ENCODE results near the gene GBP3.
"Not testable (repeated sequence)": the region's sequence is repeated elsewhere in the genome, so short reads cannot be mapped to it uniquely, and the experiment has no call there.

The GBP3 gene

DNA sequence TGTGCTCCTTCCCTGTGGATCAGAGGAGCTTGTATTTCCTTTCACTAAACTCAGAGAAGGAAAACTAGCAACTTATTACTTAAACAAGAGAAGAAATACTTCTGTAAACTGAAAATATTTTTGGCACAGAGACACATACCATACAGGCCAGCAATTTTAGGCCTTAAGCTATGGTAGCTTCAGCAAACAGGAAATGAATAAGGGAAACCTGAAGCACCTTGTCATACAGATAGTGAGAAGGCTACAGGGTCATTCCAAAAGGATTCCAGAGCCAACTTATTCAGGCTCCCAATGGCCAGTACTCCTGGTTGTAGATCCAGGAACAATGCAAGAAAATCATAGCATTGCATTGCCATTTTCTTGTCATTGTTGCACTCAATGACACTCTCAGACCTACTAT lies 21.2 kb downstream of the GBP3 start:
- Histone ChIP-seq H3K4me3 (ENCODE audit: low read depth, low read length) (no peak overlapping the region), H3K4me1 (ENCODE audit: control insufficient read depth, insufficient read depth, low read length, unreplicated experiment) (peaks cover 6% of the 10 kb centered on the region), H3K79me2 (ENCODE audit: control insufficient read depth, insufficient read depth, low read length, unreplicated experiment) (no peaks in the 10 kb centered on the region), H3K36me3 (ENCODE audit: insufficient read depth, low read length) (peaks cover 27% of the 10 kb centered on the region), H3K27ac (ENCODE audit: low read depth, low read length) (no peak overlapping the region), H3K27me3 (ENCODE audit: insufficient read depth, low read length) (no peaks in the 10 kb centered on the region), H2AFZ (ENCODE audit: low read length, unreplicated experiment) (no peak overlapping the region)

- Histone ChIP-seq H3K4me3 (ENCODE audit: low read depth, low read length) (no peak overlapping the region), H3K4me1 (ENCODE audit: control insufficient read depth, insufficient read depth, low read length, unreplicated experiment) (peaks cover 6% of the 10 kb centered on the region), H3K27ac (ENCODE audit: low read depth, low read length) (no peak overlapping the region), H2AFZ (ENCODE audit: low read length, unreplicated experiment) (no peak overlapping the region), H3K27me3 (ENCODE audit: insufficient read depth, low read length) (no peaks in the 10 kb centered on the region), H3K36me3 (ENCODE audit: insufficient read depth, low read length) (peaks cover 7% of the 10 kb centered on the region; the same call in 1 of the 2 replicates), H3K79me2 (ENCODE audit: control insufficient read depth, insufficient read depth, low read length, unreplicated experiment) (no peaks in the 10 kb centered on the region)
These were observed 23.9 kb downstream of the GBP3 start for GRCh38 chr1:88998716-88999115.

DNA sequence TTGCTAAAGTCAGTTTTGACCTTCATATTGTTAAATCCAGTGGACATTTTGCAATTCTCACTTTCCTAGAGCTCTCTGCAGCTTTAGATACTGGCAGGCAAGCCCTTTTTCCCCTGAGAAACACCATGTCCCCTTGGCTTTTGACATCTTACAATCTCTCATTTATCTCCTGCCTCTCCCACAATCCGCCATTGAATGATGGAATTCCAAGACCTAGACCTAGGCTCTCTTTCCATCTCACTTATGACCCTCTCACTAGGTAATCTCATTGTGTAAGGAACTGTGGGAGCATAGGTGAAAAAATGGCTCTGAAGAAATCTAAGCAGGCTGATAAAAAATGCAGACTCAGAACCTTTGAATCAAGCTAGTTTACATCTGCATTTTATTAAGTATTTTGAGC lies 32.2 kb downstream of the GBP3 start:
- Histone ChIP-seq H3K79me2 (ENCODE audit: control insufficient read depth, insufficient read depth, low read length, unreplicated experiment) (peaks cover 58% of the 10 kb centered on the region), H2AFZ (ENCODE audit: low read length, unreplicated experiment) (no peak overlapping the region), H3K4me1 (ENCODE audit: control insufficient read depth, insufficient read depth, low read length, unreplicated experiment) (peaks cover 32% of the 10 kb centered on the region), H3K27me3 (ENCODE audit: insufficient read depth, low read length) (no peaks in the 10 kb centered on the region), H3K27ac (ENCODE audit: low read depth, low read length) (no peak overlapping the region), H3K36me3 (ENCODE audit: insufficient read depth, low read length) (peaks cover 21% of the 10 kb centered on the region), H3K4me3 (ENCODE audit: low read depth, low read length) (peak overlapping the region; percentile 81)

DNA sequence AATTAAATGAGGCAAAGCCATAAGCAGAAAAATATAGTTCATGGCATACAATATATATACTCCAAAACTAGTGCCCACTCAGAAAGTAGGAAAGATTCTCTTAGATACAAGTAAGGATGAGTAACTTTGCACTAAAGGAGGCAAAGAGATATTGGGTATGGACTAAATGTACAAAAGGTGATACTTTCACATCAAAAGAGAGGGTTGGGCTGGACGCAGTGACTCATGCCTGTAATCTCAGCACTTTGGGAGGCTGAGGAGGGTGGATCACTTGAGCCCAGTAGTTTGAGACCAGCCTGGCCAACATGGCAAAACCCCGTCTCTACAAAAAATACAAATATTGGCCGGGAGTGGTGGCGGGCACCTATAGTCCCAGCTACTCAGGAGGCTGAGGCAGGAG lies 37.0 kb downstream of the GBP3 start:
- H3K79me2 ChIP-seq (ENCODE audit: control insufficient read depth, insufficient read depth, low read length, unreplicated experiment) = peaks cover 82% of the 10 kb centered on the region
- peaks cover 26% of the 10 kb centered on the region for H3K36me3 ChIP-seq (ENCODE audit: insufficient read depth, low read length)
- H3K27ac ChIP-seq (ENCODE audit: low read depth, low read length) = peak overlapping the region; percentile 91

GRCh38 chr1:88985032-88985431 lies 37.6 kb downstream of the GBP3 start:
- H3K27ac ChIP-seq (ENCODE audit: low read depth, low read length) = peak overlapping the region; percentile 91

More for the DNA sequence above, 37.0 kb downstream of the GBP3 start:
- Histone ChIP-seq H3K4me1 (ENCODE audit: control insufficient read depth, insufficient read depth, low read length, unreplicated experiment) (peaks cover 53% of the 10 kb centered on the region), H2AFZ (ENCODE audit: low read length, unreplicated experiment) (no peak overlapping the region), H3K4me3 (ENCODE audit: low read depth, low read length) (peak overlapping the region; percentile 46; the same call in 1 of the 2 replicates), H3K27me3 (ENCODE audit: insufficient read depth, low read length) (no peaks in the 10 kb centered on the region)

DNA sequence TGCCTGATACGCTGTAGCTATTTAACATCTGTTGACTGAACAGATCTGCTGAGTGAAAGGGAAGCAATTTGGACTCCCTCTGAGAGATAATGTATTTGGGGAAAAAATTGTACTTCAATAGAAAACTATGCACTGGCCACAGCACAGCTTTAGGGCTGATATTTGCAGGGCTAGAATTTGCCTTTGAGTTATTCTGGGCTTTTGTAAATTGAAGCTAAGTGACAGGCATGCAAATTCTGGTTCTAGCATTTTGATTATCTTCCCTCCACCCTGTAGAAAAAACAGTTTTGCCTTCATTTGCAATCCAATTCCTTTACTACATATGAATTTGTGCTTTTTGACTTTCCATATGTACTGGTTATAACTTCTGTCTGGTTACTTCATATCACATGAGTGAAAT lies 38.1 kb downstream of the GBP3 start:
- no peaks in the 10 kb centered on the region for H3K27me3 ChIP-seq (ENCODE audit: insufficient read depth, low read length)
- H3K4me3 ChIP-seq (ENCODE audit: low read depth, low read length) = peak overlapping the region; percentile 63
- peaks cover 48% of the 10 kb centered on the region for H3K4me1 ChIP-seq (ENCODE audit: control insufficient read depth, insufficient read depth, low read length, unreplicated experiment)
- H3K79me2 ChIP-seq (ENCODE audit: control insufficient read depth, insufficient read depth, low read length, unreplicated experiment) = peaks cover 79% of the 10 kb centered on the region
- peaks cover 26% of the 10 kb centered on the region for H3K36me3 ChIP-seq (ENCODE audit: insufficient read depth, low read length)
- peak overlapping the region; percentile 91 for H3K27ac ChIP-seq (ENCODE audit: low read depth, low read length)
- H2AFZ ChIP-seq (ENCODE audit: low read length, unreplicated experiment) = no peak overlapping the region

More at GRCh38 chr1:88985032-88985431, 37.6 kb downstream of the GBP3 start:
- Histone ChIP-seq H3K79me2 (ENCODE audit: control insufficient read depth, insufficient read depth, low read length, unreplicated experiment) (peaks cover 79% of the 10 kb centered on the region), H3K27me3 (ENCODE audit: insufficient read depth, low read length) (no peaks in the 10 kb centered on the region), H2AFZ (ENCODE audit: low read length, unreplicated experiment) (no peak overlapping the region), H3K4me1 (ENCODE audit: control insufficient read depth, insufficient read depth, low read length, unreplicated experiment) (peaks cover 48% of the 10 kb centered on the region), H3K36me3 (ENCODE audit: insufficient read depth, low read length) (peaks cover 26% of the 10 kb centered on the region), H3K4me3 (ENCODE audit: low read depth, low read length) (peak overlapping the region; percentile 63)

DNA sequence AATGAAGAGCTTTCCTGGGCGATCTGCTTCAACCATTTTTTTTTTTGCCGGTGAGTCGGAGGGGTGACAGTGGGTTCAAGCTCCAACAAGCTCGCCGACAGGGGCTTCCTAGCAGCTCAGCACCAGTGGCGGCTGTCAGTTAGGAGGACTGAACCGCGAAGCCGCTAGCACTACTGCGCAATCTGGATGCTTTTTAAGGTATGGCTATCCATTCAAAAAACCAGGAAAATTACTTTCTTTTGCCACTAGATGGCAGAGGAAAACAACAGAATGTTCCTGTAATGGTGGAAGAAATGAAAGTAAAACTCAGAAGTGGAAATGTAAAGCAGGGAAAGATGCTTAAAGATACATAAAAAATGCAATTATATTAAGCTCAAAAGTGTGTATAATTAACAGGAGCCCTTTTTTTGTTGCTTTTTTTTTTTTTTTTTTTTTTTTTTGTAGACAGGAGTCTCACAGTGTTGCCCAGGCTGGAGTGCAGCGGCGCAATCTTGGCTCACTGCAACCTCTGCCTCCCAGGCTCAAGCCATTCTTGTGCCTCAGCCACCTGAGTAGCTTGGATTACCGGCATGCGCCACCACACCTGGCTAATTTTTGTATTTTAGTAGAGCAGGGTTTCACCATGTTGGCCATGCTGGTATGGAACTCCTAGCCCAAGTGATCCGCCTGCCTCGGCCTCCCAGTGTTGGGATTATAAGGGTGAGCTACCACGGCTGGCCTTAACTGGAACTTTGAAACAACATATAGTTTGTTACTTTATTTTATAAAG lies 38.7 kb downstream of the GBP3 start:
- peak overlapping the region; percentile 63 for H3K4me3 ChIP-seq (ENCODE audit: low read depth, low read length)
- peak overlapping the region; percentile 91 for H3K27ac ChIP-seq (ENCODE audit: low read depth, low read length)
- peaks cover 26% of the 10 kb centered on the region for H3K36me3 ChIP-seq (ENCODE audit: insufficient read depth, low read length)
- H3K27me3 ChIP-seq (ENCODE audit: insufficient read depth, low read length) = no peaks in the 10 kb centered on the region
- peaks cover 76% of the 10 kb centered on the region for H3K79me2 ChIP-seq (ENCODE audit: control insufficient read depth, insufficient read depth, low read length, unreplicated experiment)
- no peak overlapping the region for H2AFZ ChIP-seq (ENCODE audit: low read length, unreplicated experiment)
- peaks cover 49% of the 10 kb centered on the region for H3K4me1 ChIP-seq (ENCODE audit: control insufficient read depth, insufficient read depth, low read length, unreplicated experiment)

- H3K27me3 ChIP-seq (ENCODE audit: insufficient read depth, low read length) = no peaks in the 10 kb centered on the region
- peaks cover 46% of the 10 kb centered on the region for H3K4me1 ChIP-seq (ENCODE audit: control insufficient read depth, insufficient read depth, low read length, unreplicated experiment)
- H3K27ac ChIP-seq (ENCODE audit: low read depth, low read length) = peak overlapping the region; percentile 38; the same call in 1 of the 2 replicates
- peaks cover 61% of the 10 kb centered on the region for H3K79me2 ChIP-seq (ENCODE audit: control insufficient read depth, insufficient read depth, low read length, unreplicated experiment)
- no peak overlapping the region for H2AFZ ChIP-seq (ENCODE audit: low read length, unreplicated experiment)
- no peak overlapping the region for H3K4me3 ChIP-seq (ENCODE audit: low read depth, low read length)
- peaks cover 12% of the 10 kb centered on the region for H3K36me3 ChIP-seq (ENCODE audit: insufficient read depth, low read length)
These were observed 40.6 kb downstream of the GBP3 start for GRCh38 chr1:88982055-88982454.

GRCh38 chr1:88981506-88981905 lies 41.2 kb downstream of the GBP3 start:
- H3K27me3 ChIP-seq (ENCODE audit: insufficient read depth, low read length); H2AFZ ChIP-seq (ENCODE audit: low read length, unreplicated experiment); H3K27ac ChIP-seq (ENCODE audit: low read depth, low read length); H3K4me3 ChIP-seq (ENCODE audit: low read depth, low read length); H3K36me3 ChIP-seq (ENCODE audit: insufficient read depth, low read length): not testable (repeated sequence)
- Histone ChIP-seq H3K4me1 (ENCODE audit: control insufficient read depth, insufficient read depth, low read length, unreplicated experiment) (peaks cover 46% of the 10 kb centered on the region), H3K79me2 (ENCODE audit: control insufficient read depth, insufficient read depth, low read length, unreplicated experiment) (peaks cover 55% of the 10 kb centered on the region)

GRCh38 chr1:88980870-88981269 lies 41.8 kb downstream of the GBP3 start:
- Histone ChIP-seq H3K27ac (ENCODE audit: low read depth, low read length) (no peak overlapping the region), H2AFZ (ENCODE audit: low read length, unreplicated experiment) (no peak overlapping the region), H3K36me3 (ENCODE audit: insufficient read depth, low read length) (peaks cover 7% of the 10 kb centered on the region; the same call in 1 of the 2 replicates), H3K27me3 (ENCODE audit: insufficient read depth, low read length) (no peaks in the 10 kb centered on the region), H3K4me3 (ENCODE audit: low read depth, low read length) (no peak overlapping the region), H3K79me2 (ENCODE audit: control insufficient read depth, insufficient read depth, low read length, unreplicated experiment) (peaks cover 52% of the 10 kb centered on the region), H3K4me1 (ENCODE audit: control insufficient read depth, insufficient read depth, low read length, unreplicated experiment) (peaks cover 44% of the 10 kb centered on the region)

DNA sequence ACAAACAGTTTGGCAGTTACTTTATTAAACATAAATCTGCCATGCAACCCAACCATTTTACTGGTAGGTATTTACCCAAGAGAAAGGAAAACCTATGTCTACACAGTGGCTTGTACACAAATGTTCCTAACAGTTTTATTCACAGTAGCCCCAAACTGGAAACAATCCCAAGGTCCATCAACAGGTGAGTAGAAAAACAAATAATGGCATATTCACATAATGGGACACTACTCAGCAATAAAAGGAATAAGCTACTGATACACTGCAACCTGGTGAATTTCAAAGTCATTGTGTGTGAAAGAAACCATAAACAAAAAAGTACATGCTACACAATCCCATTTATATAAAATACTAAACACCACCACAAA lies 42.9 kb downstream of the GBP3 start:
- Histone ChIP-seq H3K36me3 (ENCODE audit: insufficient read depth, low read length) (peaks cover 4% of the 10 kb centered on the region; the same call in 1 of the 2 replicates), H3K4me1 (ENCODE audit: control insufficient read depth, insufficient read depth, low read length, unreplicated experiment) (peaks cover 32% of the 10 kb centered on the region), H3K79me2 (ENCODE audit: control insufficient read depth, insufficient read depth, low read length, unreplicated experiment) (peaks cover 47% of the 10 kb centered on the region), H3K27me3 (ENCODE audit: insufficient read depth, low read length) (no peaks in the 10 kb centered on the region), H3K27ac (ENCODE audit: low read depth, low read length) (no peak overlapping the region), H2AFZ (ENCODE audit: low read length, unreplicated experiment) (no peak overlapping the region), H3K4me3 (ENCODE audit: low read depth, low read length) (no peak overlapping the region)
